ENCODE results near the gene GALNT7.
A peak's percentile ranks its signal among the peaks of the same experiment; 100 is the strongest.

Gene GALNT7

GRCh38 chr4:173242466-173243250 is 74.0 kb downstream of the GALNT7 start:
- no peak overlapping the region for H3K9ac ChIP-seq (ENCODE audit: low read depth, low read length)
- H3K36me3 ChIP-seq (ENCODE audit: insufficient read depth, low read length), result no peaks in the 10 kb centered on the region
- H3K4me3 ChIP-seq (ENCODE audit: low read length), result peak overlapping the region; percentile 37
- peak overlapping the region; percentile 55 for H3K4me2 ChIP-seq (ENCODE audit: low read length)
- H3K4me1 ChIP-seq (ENCODE audit: control insufficient read depth, insufficient read depth, low read length), result peaks cover 21% of the 10 kb centered on the region
- H3K9me3 ChIP-seq (replicated peaks; ENCODE audit: low read length), result no peaks in the 10 kb centered on the region
- no peaks in the 10 kb centered on the region for H3K27me3 ChIP-seq (ENCODE audit: control insufficient read depth, insufficient read depth, low read length)

GRCh38 chr4:173243321-173243720 is 74.7 kb downstream of the GALNT7 start:
- Histone ChIP-seq H3K4me3 (ENCODE audit: low read length) (peak overlapping the region; percentile 37), H3K36me3 (ENCODE audit: insufficient read depth, low read length) (no peaks in the 10 kb centered on the region), H3K4me2 (ENCODE audit: low read length) (peak overlapping the region; percentile 61), H3K9ac (ENCODE audit: low read depth, low read length) (no peak overlapping the region), H3K4me1 (ENCODE audit: control insufficient read depth, insufficient read depth, low read length) (peaks cover 21% of the 10 kb centered on the region), H3K9me3 (replicated peaks; ENCODE audit: low read length) (no peaks in the 10 kb centered on the region), H3K27me3 (ENCODE audit: control insufficient read depth, insufficient read depth, low read length) (no peaks in the 10 kb centered on the region)

- Histone ChIP-seq H3K27me3 (ENCODE audit: control insufficient read depth, insufficient read depth, low read length) (no peaks in the 10 kb centered on the region), H3K4me1 (ENCODE audit: control insufficient read depth, insufficient read depth, low read length) (peaks cover 21% of the 10 kb centered on the region), H3K36me3 (ENCODE audit: insufficient read depth, low read length) (no peaks in the 10 kb centered on the region), H3K4me2 (ENCODE audit: low read length) (peak overlapping the region; percentile 61), H3K4me3 (ENCODE audit: low read length) (no peak overlapping the region), H3K9me3 (replicated peaks; ENCODE audit: low read length) (no peaks in the 10 kb centered on the region), H3K9ac (ENCODE audit: low read depth, low read length) (no peak overlapping the region)
These were observed 75.5 kb downstream of the GALNT7 start for GRCh38 chr4:173243917-173244658.

GRCh38 chr4:173245952-173246351 is 77.3 kb downstream of the GALNT7 start:
- H3K9me3 ChIP-seq (replicated peaks; ENCODE audit: low read length), result no peaks in the 10 kb centered on the region
- H3K4me1 ChIP-seq (ENCODE audit: control insufficient read depth, insufficient read depth, low read length), result peaks cover 21% of the 10 kb centered on the region
- no peak overlapping the region for H3K4me3 ChIP-seq (ENCODE audit: low read length)
- peaks cover 7% of the 10 kb centered on the region for H3K27me3 ChIP-seq (ENCODE audit: control insufficient read depth, insufficient read depth, low read length)
- no peaks in the 10 kb centered on the region for H3K36me3 ChIP-seq (ENCODE audit: insufficient read depth, low read length)
- no peak overlapping the region for H3K9ac ChIP-seq (ENCODE audit: low read depth, low read length)
- H3K4me2 ChIP-seq (ENCODE audit: low read length), result no peak overlapping the region

GRCh38 chr4:173246719-173247118 is 78.1 kb downstream of the GALNT7 start:
- no peaks in the 10 kb centered on the region for H3K9me3 ChIP-seq (replicated peaks; ENCODE audit: low read length)
- no peak overlapping the region for H3K4me3 ChIP-seq (ENCODE audit: low read length)
- H3K36me3 ChIP-seq (ENCODE audit: insufficient read depth, low read length), result no peaks in the 10 kb centered on the region
- no peak overlapping the region for H3K9ac ChIP-seq (ENCODE audit: low read depth, low read length)
- peaks cover 9% of the 10 kb centered on the region for H3K27me3 ChIP-seq (ENCODE audit: control insufficient read depth, insufficient read depth, low read length)
- H3K4me1 ChIP-seq (ENCODE audit: control insufficient read depth, insufficient read depth, low read length), result peaks cover 22% of the 10 kb centered on the region
- no peak overlapping the region for H3K4me2 ChIP-seq (ENCODE audit: low read length)

- Histone ChIP-seq H3K4me2 (ENCODE audit: low read length) (no peak overlapping the region), H3K9ac (ENCODE audit: low read depth, low read length) (no peak overlapping the region), H3K4me3 (ENCODE audit: low read length) (no peak overlapping the region), H3K27me3 (ENCODE audit: control insufficient read depth, insufficient read depth, low read length) (peaks cover 9% of the 10 kb centered on the region), H3K36me3 (ENCODE audit: insufficient read depth, low read length) (no peaks in the 10 kb centered on the region), H3K4me1 (ENCODE audit: control insufficient read depth, insufficient read depth, low read length) (peaks cover 24% of the 10 kb centered on the region), H3K9me3 (replicated peaks; ENCODE audit: low read length) (no peaks in the 10 kb centered on the region)
These were observed 78.7 kb downstream of the GALNT7 start for GRCh38 chr4:173247321-173247720.

- Histone ChIP-seq H3K4me3 (ENCODE audit: low read length) (no peak overlapping the region), H3K36me3 (ENCODE audit: insufficient read depth, low read length) (no peaks in the 10 kb centered on the region), H3K4me2 (ENCODE audit: low read length) (no peak overlapping the region), H3K27me3 (ENCODE audit: control insufficient read depth, insufficient read depth, low read length) (peaks cover 9% of the 10 kb centered on the region), H3K9me3 (replicated peaks; ENCODE audit: low read length) (no peaks in the 10 kb centered on the region), H3K4me1 (ENCODE audit: control insufficient read depth, insufficient read depth, low read length) (peaks cover 14% of the 10 kb centered on the region), H3K9ac (ENCODE audit: low read depth, low read length) (no peak overlapping the region)
These were observed 80.1 kb downstream of the GALNT7 start for GRCh38 chr4:173248690-173249089.

- no peak overlapping the region for H3K9ac ChIP-seq (ENCODE audit: low read depth, low read length)
- peaks cover 8% of the 10 kb centered on the region for H3K4me1 ChIP-seq (ENCODE audit: control insufficient read depth, insufficient read depth, low read length)
- H3K4me3 ChIP-seq (ENCODE audit: low read length), result no peak overlapping the region
These were observed 83.7 kb downstream of the GALNT7 start for GRCh38 chr4:173252024-173252935.

GRCh38 chr4:173253561-173253960 is 85.0 kb downstream of the GALNT7 start:
- Histone ChIP-seq H3K27me3 (ENCODE audit: control insufficient read depth, insufficient read depth, low read length) (peaks cover 14% of the 10 kb centered on the region), H3K9me3 (replicated peaks; ENCODE audit: low read length) (no peaks in the 10 kb centered on the region), H3K4me3 (ENCODE audit: low read length) (no peak overlapping the region)

More at GRCh38 chr4:173252024-173252935, 83.7 kb downstream of the GALNT7 start:
- H3K27me3 ChIP-seq (ENCODE audit: control insufficient read depth, insufficient read depth, low read length), result peaks cover 14% of the 10 kb centered on the region
- no peaks in the 10 kb centered on the region for H3K9me3 ChIP-seq (replicated peaks; ENCODE audit: low read length)
- H3K4me2 ChIP-seq (ENCODE audit: low read length), result no peak overlapping the region
- H3K36me3 ChIP-seq (ENCODE audit: insufficient read depth, low read length), result no peaks in the 10 kb centered on the region

GRCh38 chr4:173254646-173255045 is 86.0 kb downstream of the GALNT7 start:
- peaks cover 8% of the 10 kb centered on the region for H3K4me1 ChIP-seq (ENCODE audit: control insufficient read depth, insufficient read depth, low read length)
- H3K27me3 ChIP-seq (ENCODE audit: control insufficient read depth, insufficient read depth, low read length), result peaks cover 14% of the 10 kb centered on the region
- no peak overlapping the region for H3K4me3 ChIP-seq (ENCODE audit: low read length)
- H3K9me3 ChIP-seq (replicated peaks; ENCODE audit: low read length), result no peaks in the 10 kb centered on the region
- H3K36me3 ChIP-seq (ENCODE audit: insufficient read depth, low read length), result no peaks in the 10 kb centered on the region
- H3K4me2 ChIP-seq (ENCODE audit: low read length), result no peak overlapping the region
- H3K9ac ChIP-seq (ENCODE audit: low read depth, low read length), result no peak overlapping the region

More at GRCh38 chr4:173253561-173253960, 85.0 kb downstream of the GALNT7 start:
- H3K36me3 ChIP-seq (ENCODE audit: insufficient read depth, low read length), result no peaks in the 10 kb centered on the region
- H3K4me1 ChIP-seq (ENCODE audit: control insufficient read depth, insufficient read depth, low read length), result peaks cover 8% of the 10 kb centered on the region
- H3K9ac ChIP-seq (ENCODE audit: low read depth, low read length), result no peak overlapping the region
- H3K4me2 ChIP-seq (ENCODE audit: low read length), result no peak overlapping the region

GRCh38 chr4:173256825-173257224 is 88.2 kb downstream of the GALNT7 start:
- Histone ChIP-seq H3K9me3 (replicated peaks; ENCODE audit: low read length) (no peaks in the 10 kb centered on the region), H3K36me3 (ENCODE audit: insufficient read depth, low read length) (no peaks in the 10 kb centered on the region), H3K4me1 (ENCODE audit: control insufficient read depth, insufficient read depth, low read length) (peaks cover 7% of the 10 kb centered on the region), H3K9ac (ENCODE audit: low read depth, low read length) (no peak overlapping the region), H3K4me2 (ENCODE audit: low read length) (no peak overlapping the region), H3K4me3 (ENCODE audit: low read length) (no peak overlapping the region), H3K27me3 (ENCODE audit: control insufficient read depth, insufficient read depth, low read length) (peaks cover 5% of the 10 kb centered on the region)
